ENCODE measurements around the gene DNHD1.

DNHD1 gene

DNA sequence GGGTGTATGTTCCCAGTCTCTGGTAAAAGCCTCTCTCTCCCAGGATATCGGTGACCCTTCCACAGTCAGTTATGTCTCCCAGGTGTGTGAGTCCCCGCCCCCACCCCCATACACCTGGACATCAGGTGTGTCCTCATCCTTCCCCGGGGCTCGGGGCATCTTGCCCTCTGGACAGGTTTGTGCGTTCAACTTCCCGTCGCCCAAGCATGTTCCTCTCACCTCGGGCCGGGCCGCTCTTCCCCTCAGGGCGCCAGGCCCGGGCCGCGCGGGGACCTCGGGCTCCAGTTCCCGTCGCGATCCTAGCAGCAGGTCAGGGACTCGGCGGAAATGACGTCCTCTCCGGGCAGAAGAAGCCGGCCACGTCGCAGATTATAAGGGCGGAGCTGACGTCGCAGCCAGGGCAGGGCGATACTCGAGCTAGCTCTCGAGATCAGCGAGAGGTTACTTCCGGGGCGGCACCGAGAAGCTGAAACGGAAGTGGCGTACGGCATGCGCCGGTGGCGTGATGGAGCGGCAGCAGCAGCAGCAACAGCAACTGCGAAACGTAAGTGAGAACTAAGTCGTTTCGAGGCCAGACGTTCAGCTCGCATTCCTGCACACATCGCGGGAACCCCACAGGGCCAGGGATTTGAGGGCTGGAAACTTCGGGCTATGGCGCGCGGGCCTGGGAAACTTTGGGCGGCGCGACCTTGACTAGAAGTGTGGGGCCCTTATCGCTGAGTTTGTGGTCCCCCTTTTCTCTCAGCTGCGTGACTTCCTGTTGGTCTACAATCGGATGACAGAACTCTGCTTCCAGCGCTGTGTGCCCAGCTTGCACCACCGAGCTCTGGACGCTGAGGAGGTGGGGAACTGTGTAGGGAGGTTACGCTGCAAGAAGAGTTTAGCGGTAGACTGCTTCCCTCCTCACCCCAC is 15.8 kb upstream of the DNHD1 start, which contains the start of the genes ARFIP2 and TIMM10B:
Gene ARFIP2 (minus strand): TSS at position 320 of the 912 bp plus-strand sequence. CDS start 910 bp downstream, outside the sequence.
Gene TIMM10B (plus strand): TSS at position 490 of the 912 bp plus-strand sequence. CDS start 16 bp downstream, at position 506.
- TF ChIP-seq, protein P1, sequence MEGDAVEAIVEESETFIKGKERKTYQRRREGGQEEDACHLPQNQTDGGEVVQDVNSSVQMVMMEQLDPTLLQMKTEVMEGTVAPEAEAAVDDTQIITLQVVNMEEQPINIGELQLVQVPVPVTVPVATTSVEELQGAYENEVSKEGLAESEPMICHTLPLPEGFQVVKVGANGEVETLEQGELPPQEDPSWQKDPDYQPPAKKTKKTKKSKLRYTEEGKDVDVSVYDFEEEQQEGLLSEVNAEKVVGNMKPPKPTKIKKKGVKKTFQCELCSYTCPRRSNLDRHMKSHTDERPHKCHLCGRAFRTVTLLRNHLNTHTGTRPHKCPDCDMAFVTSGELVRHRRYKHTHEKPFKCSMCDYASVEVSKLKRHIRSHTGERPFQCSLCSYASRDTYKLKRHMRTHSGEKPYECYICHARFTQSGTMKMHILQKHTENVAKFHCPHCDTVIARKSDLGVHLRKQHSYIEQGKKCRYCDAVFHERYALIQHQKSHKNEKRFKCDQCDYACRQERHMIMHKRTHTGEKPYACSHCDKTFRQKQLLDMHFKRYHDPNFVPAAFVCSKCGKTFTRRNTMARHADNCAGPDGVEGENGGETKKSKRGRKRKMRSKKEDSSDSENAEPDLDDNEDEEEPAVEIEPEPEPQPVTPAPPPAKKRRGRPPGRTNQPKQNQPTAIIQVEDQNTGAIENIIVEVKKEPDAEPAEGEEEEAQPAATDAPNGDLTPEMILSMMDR (IDR thresholded peaks at IDR 0.05; ENCODE audit: insufficient read depth, low read length, poor library complexity, severe bottlenecking) = no peak
- TF ChIP-seq EZH2phosphoT487 (conservative IDR thresholded peaks at IDR 0.05; ENCODE audit: low read length) = no peak
- H3K27me3 ChIP-seq (ENCODE audit: low read length) = no peaks in the 10 kb centered on the region
- no peaks in the 10 kb centered on the region; the same call in 1 of the 2 replicates for H4K20me1 ChIP-seq (ENCODE audit: low read depth, low read length)
- H3K36me3 ChIP-seq (ENCODE audit: low read length) = peaks cover 21% of the 10 kb centered on the region
- peak within 1 kb of the TSS; percentile 75 for H3K4me2 ChIP-seq (ENCODE audit: low read depth, low read length, poor library complexity, severe bottlenecking)
- peak within 1 kb of the TSS; percentile 74 for H3K4me3 ChIP-seq (ENCODE audit: insufficient read depth, low read length, poor library complexity, severe bottlenecking)
- no peaks in the 10 kb centered on the region for H3F3A ChIP-seq (ENCODE audit: insufficient read depth)
- H3K9ac ChIP-seq (ENCODE audit: low read length) = peak within 1 kb of the TSS; percentile 73
- H3K27ac ChIP-seq (ENCODE audit: low read depth, low read length) = peak within 1 kb of the TSS; percentile 55
- H3K79me2 ChIP-seq (ENCODE audit: insufficient read depth, low read length) = peaks cover 40% of the 10 kb centered on the region
- peak within 1 kb of the TSS; percentile 59 for H2AFZ ChIP-seq (ENCODE audit: low read depth, low read length, severe bottlenecking)
- H3K9me2 ChIP-seq (replicated peaks; ENCODE audit: insufficient read depth, low read length) = no peaks in the 10 kb centered on the region
- H3K9me3 ChIP-seq (ENCODE audit: insufficient read depth, low read length) = no peaks in the 10 kb centered on the region

DNA sequence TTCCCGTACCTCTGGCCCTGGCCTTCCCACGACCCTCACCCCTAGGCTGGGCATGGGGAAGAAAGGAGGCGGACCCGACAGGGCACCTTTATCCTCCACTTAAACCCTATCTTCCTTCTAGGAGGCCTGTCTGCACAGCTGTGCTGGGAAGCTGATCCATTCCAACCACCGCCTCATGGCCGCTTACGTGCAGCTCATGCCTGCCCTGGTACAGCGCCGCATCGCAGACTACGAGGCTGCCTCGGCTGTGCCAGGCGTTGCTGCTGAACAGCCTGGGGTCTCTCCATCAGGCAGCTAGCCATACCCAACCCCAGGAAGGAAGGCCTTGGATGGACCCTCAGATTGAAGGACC is 15.2 kb upstream of the DNHD1 start:
- H3K27me3 ChIP-seq (ENCODE audit: low read length) = no peaks in the 10 kb centered on the region
- peaks cover 40% of the 10 kb centered on the region for H3K79me2 ChIP-seq (ENCODE audit: insufficient read depth, low read length)
- no peaks in the 10 kb centered on the region for H3F3A ChIP-seq (ENCODE audit: insufficient read depth)
- peak overlapping the region; percentile 63 for H3K4me2 ChIP-seq (ENCODE audit: low read depth, low read length, poor library complexity, severe bottlenecking)
- TF ChIP-seq, protein P1 (IDR thresholded peaks at IDR 0.05; ENCODE audit: insufficient read depth, low read length, poor library complexity, severe bottlenecking) = no peak
- H3K4me3 ChIP-seq (ENCODE audit: insufficient read depth, low read length, poor library complexity, severe bottlenecking) = peak overlapping the region; percentile 74
- H3K9ac ChIP-seq (ENCODE audit: low read length) = peak overlapping the region; percentile 73
- H3K27ac ChIP-seq (ENCODE audit: low read depth, low read length) = peak overlapping the region; percentile 55
- no peaks in the 10 kb centered on the region for H3K9me3 ChIP-seq (ENCODE audit: insufficient read depth, low read length)
- H2AFZ ChIP-seq (ENCODE audit: low read depth, low read length, severe bottlenecking) = no peak overlapping the region
- no peaks in the 10 kb centered on the region for H3K9me2 ChIP-seq (replicated peaks; ENCODE audit: insufficient read depth, low read length)
- peaks cover 26% of the 10 kb centered on the region for H3K36me3 ChIP-seq (ENCODE audit: low read length)
- H4K20me1 ChIP-seq (ENCODE audit: low read depth, low read length) = no peaks in the 10 kb centered on the region; the same call in 1 of the 2 replicates

DNA sequence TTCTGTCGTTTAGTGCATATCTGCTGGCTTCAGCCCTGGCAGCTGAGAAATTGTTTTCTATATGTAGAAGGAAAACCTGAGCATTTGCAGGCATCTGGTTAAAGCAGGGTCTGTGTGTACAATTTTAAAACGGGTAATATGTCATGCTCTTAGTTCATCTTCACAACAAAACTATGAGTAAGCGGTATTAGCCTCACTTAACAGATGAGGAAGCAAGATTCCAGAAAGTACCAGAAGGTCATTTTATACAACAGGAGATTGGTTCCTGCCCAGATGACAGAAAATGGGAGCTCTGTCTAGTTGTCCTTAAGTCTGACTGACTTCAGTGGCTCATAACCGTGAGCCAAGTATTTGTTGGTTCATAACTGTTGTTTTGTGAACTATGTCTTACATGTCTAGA is 14.6 kb upstream of the DNHD1 start:
- H3K27ac ChIP-seq (ENCODE audit: low read depth, low read length) = no peak overlapping the region
- H3K9me2 ChIP-seq (replicated peaks; ENCODE audit: insufficient read depth, low read length) = no peaks in the 10 kb centered on the region

More for the DNA sequence above, 14.6 kb upstream of the DNHD1 start:
- Histone ChIP-seq H4K20me1 (ENCODE audit: low read depth, low read length) (no peaks in the 10 kb centered on the region; the same call in 1 of the 2 replicates), H3K9ac (ENCODE audit: low read length) (peak overlapping the region; percentile 73), H3K79me2 (ENCODE audit: insufficient read depth, low read length) (peaks cover 40% of the 10 kb centered on the region), H3K36me3 (ENCODE audit: low read length) (peaks cover 30% of the 10 kb centered on the region), H3K4me2 (ENCODE audit: low read depth, low read length, poor library complexity, severe bottlenecking) (peak overlapping the region; percentile 63), H3K4me3 (ENCODE audit: insufficient read depth, low read length, poor library complexity, severe bottlenecking) (peak overlapping the region; percentile 74), H3K9me3 (ENCODE audit: insufficient read depth, low read length) (no peaks in the 10 kb centered on the region), H3F3A (ENCODE audit: insufficient read depth) (no peaks in the 10 kb centered on the region), H2AFZ (ENCODE audit: low read depth, low read length, severe bottlenecking) (no peak overlapping the region), H3K27me3 (ENCODE audit: low read length) (no peaks in the 10 kb centered on the region)
- TF ChIP-seq, protein P1 (IDR thresholded peaks at IDR 0.05; ENCODE audit: insufficient read depth, low read length, poor library complexity, severe bottlenecking) = no peak
- TF ChIP-seq EZH2phosphoT487 (conservative IDR thresholded peaks at IDR 0.05; ENCODE audit: low read length) = no peak

Measured in SU-DHL-6 (cell line).